B cell (primary cell): Measurements from ENCODE around the gene METAP1D.

Experiments
- EZH2 ChIP-seq: IDR thresholded peaks from 2 replicates; pipeline ENCODE4 v1.6.1; 2012; ENCODE audit warnings: borderline replicate concordance, low read depth, mild to moderate bottlenecking, moderate library complexity, low read length; ENCODE audit not compliant: insufficient read depth, poor library complexity, severe bottlenecking
- TF ChIP-seq, protein P1 (sequence below): fragments of 200-600 bp; IDR thresholded peaks from one replicate; pipeline ENCODE4 v1.8.0; 2022; ENCODE audit warnings: antibody characterized with exemption, mild to moderate bottlenecking

- TF ChIP-seq, protein P1, sequence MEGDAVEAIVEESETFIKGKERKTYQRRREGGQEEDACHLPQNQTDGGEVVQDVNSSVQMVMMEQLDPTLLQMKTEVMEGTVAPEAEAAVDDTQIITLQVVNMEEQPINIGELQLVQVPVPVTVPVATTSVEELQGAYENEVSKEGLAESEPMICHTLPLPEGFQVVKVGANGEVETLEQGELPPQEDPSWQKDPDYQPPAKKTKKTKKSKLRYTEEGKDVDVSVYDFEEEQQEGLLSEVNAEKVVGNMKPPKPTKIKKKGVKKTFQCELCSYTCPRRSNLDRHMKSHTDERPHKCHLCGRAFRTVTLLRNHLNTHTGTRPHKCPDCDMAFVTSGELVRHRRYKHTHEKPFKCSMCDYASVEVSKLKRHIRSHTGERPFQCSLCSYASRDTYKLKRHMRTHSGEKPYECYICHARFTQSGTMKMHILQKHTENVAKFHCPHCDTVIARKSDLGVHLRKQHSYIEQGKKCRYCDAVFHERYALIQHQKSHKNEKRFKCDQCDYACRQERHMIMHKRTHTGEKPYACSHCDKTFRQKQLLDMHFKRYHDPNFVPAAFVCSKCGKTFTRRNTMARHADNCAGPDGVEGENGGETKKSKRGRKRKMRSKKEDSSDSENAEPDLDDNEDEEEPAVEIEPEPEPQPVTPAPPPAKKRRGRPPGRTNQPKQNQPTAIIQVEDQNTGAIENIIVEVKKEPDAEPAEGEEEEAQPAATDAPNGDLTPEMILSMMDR = no peak
- no peak for TF ChIP-seq EZH2
Measured at GRCh38 chr2:172072706-172073105, 73.0 kb downstream of the METAP1D start.
